Measurements from ENCODE around the gene SERTAD2. TPM values are rescaled to one million over a fixed set of nuclear protein-coding genes. Genes with fewer than 3 reads are reported as not detected.

SERTAD2 gene
- total and polyA plus RNA-seq, 2 experiments from 2014 or later = 6.2 to 6.4 TPM

DNA sequence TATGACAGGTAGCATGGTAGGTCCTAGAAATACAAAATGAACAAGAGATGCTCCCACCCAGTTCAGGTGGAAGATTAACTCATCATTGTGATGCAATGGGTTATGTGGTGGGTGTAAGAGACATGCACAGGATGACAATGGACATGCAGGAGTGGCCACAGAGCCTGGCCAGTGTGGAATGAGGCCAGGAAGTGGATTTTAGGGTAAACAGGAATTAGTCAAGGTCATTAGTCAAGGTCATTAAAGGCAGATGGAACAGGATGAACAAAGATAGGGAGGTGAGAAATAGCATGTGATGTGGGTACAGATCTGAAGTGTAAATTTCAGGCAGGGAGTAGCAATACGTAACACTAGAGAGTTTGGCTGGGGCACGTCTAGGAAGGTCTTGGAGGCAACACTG lies 15.6 kb upstream of the SERTAD2 start:
- H3K4me1 Mint-ChIP-seq = peaks cover 18% of the 10 kb centered on the region
- no peak overlapping the region for H3K4me2 ChIP-seq
- DNase-seq (ENCODE audit: low spot score) (no peak), ATAC-seq (no peak)
- H3K9me2 ChIP-seq (ENCODE audit: insufficient read depth) = peaks cover 4% of the 10 kb centered on the region; the same call in 1 of the 2 replicates
- no peak overlapping the region for H3K27ac Mint-ChIP-seq
- peaks cover 12% of the 10 kb centered on the region; the same call in 1 of the 2 replicates for H3K27me3 ChIP-seq (ENCODE audit: insufficient read depth)
- H3F3A ChIP-seq (replicated peaks; ENCODE audit: low read depth) = no peaks in the 10 kb centered on the region
- H3K4me3 Mint-ChIP-seq = no peak overlapping the region
- H3K9me3 Mint-ChIP-seq = no peaks in the 10 kb centered on the region
- H3K27ac ChIP-seq (ENCODE audit: low read depth) = no peak overlapping the region
- no peak overlapping the region for H3K4me3 ChIP-seq
- no peaks in the 10 kb centered on the region for H3K36me3 ChIP-seq (ENCODE audit: insufficient read depth)
- H3K36me3 Mint-ChIP-seq (ENCODE audit: low read depth) = no peaks in the 10 kb centered on the region
- TF ChIP-seq CREB1 (CRISPR knock-in tag; IDR thresholded peaks at IDR 0.05; ENCODE audit: low read depth) (no peak), NANOG (IDR thresholded peaks at IDR 0.05; ENCODE audit: borderline replicate concordance) (no peak)
- TF ChIP-seq, protein P1, sequence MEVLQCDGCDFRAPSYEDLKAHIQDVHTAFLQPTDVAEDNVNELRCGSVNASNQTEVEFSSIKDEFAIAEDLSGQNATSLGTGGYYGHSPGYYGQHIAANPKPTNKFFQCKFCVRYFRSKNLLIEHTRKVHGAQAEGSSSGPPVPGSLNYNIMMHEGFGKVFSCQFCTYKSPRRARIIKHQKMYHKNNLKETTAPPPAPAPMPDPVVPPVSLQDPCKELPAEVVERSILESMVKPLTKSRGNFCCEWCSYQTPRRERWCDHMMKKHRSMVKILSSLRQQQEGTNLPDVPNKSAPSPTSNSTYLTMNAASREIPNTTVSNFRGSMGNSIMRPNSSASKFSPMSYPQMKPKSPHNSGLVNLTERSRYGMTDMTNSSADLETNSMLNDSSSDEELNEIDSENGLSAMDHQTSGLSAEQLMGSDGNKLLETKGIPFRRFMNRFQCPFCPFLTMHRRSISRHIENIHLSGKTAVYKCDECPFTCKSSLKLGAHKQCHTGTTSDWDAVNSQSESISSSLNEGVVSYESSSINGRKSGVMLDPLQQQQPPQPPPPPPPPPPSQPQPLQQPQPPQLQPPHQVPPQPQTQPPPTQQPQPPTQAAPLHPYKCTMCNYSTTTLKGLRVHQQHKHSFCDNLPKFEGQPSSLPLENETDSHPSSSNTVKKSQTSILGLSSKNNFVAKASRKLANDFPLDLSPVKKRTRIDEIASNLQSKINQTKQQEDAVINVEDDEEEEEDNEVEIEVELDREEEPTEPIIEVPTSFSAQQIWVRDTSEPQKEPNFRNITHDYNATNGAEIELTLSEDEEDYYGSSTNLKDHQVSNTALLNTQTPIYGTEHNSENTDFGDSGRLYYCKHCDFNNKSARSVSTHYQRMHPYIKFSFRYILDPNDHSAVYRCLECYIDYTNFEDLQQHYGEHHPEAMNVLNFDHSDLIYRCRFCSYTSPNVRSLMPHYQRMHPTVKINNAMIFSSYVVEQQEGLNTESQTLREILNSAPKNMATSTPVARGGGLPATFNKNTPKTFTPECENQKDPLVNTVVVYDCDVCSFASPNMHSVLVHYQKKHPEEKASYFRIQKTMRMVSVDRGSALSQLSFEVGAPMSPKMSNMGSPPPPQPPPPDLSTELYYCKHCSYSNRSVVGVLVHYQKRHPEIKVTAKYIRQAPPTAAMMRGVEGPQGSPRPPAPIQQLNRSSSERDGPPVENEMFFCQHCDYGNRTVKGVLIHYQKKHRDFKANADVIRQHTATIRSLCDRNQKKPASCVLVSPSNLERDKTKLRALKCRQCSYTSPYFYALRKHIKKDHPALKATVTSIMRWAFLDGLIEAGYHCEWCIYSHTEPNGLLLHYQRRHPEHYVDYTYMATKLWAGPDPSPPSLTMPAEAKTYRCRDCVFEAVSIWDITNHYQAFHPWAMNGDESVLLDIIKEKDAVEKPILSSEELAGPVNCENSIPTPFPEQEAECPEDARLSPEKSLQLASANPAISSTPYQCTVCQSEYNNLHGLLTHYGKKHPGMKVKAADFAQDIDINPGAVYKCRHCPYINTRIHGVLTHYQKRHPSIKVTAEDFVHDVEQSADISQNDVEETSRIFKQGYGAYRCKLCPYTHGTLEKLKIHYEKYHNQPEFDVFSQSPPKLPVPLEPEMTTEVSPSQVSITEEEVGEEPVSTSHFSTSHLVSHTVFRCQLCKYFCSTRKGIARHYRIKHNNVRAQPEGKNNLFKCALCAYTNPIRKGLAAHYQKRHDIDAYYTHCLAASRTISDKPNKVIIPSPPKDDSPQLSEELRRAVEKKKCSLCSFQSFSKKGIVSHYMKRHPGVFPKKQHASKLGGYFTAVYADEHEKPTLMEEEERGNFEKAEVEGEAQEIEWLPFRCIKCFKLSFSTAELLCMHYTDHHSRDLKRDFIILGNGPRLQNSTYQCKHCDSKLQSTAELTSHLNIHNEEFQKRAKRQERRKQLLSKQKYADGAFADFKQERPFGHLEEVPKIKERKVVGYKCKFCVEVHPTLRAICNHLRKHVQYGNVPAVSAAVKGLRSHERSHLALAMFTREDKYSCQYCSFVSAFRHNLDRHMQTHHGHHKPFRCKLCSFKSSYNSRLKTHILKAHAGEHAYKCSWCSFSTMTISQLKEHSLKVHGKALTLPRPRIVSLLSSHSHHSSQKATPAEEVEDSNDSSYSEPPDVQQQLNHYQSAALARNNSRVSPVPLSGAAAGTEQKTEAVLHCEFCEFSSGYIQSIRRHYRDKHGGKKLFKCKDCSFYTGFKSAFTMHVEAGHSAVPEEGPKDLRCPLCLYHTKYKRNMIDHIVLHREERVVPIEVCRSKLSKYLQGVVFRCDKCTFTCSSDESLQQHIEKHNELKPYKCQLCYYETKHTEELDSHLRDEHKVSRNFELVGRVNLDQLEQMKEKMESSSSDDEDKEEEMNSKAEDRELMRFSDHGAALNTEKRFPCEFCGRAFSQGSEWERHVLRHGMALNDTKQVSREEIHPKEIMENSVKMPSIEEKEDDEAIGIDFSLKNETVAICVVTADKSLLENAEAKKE (CRISPR knock-in tag; IDR thresholded peaks at IDR 0.05) = no peak
- H3K79me2 ChIP-seq (replicated peaks; ENCODE audit: insufficient read depth) = no peaks in the 10 kb centered on the region
- H2AFZ ChIP-seq = no peak overlapping the region
- H4K20me1 ChIP-seq (replicated peaks; ENCODE audit: insufficient read depth) = no peaks in the 10 kb centered on the region
- peaks cover 22% of the 10 kb centered on the region for H3K4me1 ChIP-seq (ENCODE audit: insufficient read depth)
- H3K27me3 Mint-ChIP-seq (ENCODE audit: insufficient read depth, low read depth, poor library complexity) = peaks cover 2% of the 10 kb centered on the region

DNA sequence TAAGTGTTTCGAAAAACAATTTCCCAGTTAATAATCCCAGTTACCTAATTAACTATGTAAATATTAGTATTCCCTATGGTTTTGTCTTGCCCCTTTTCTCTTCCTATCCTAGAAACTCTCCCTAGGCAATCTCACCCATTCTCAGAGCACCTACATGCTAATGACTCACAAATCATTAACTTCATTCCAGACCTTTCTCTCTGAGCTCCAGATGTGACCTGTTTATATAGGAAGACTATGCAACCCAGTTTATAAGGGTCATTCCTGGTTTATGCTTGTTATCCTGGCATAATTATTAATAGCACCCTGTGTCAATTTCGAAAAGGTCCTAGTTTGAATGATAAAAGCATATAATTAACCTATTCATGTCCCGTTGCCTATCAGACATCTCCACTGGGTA lies 14.8 kb upstream of the SERTAD2 start:
- H3K9me3 Mint-ChIP-seq = no peaks in the 10 kb centered on the region
- Histone ChIP-seq H3F3A (replicated peaks; ENCODE audit: low read depth) (no peaks in the 10 kb centered on the region), H3K4me1 (ENCODE audit: insufficient read depth) (peaks cover 22% of the 10 kb centered on the region), H4K20me1 (replicated peaks; ENCODE audit: insufficient read depth) (no peaks in the 10 kb centered on the region), H3K79me2 (replicated peaks; ENCODE audit: insufficient read depth) (no peaks in the 10 kb centered on the region), H3K4me2 (no peak overlapping the region), H3K9me2 (ENCODE audit: insufficient read depth) (peaks cover 4% of the 10 kb centered on the region; the same call in 1 of the 2 replicates), H3K27ac (ENCODE audit: low read depth) (no peak overlapping the region), H3K27me3 (ENCODE audit: insufficient read depth) (peaks cover 12% of the 10 kb centered on the region; the same call in 1 of the 2 replicates), H2AFZ (no peak overlapping the region), H3K36me3 (ENCODE audit: insufficient read depth) (no peaks in the 10 kb centered on the region), H3K4me3 (no peak overlapping the region)
- H3K4me1 Mint-ChIP-seq = peaks cover 18% of the 10 kb centered on the region
- peaks cover 2% of the 10 kb centered on the region for H3K27me3 Mint-ChIP-seq (ENCODE audit: insufficient read depth, low read depth, poor library complexity)
- H3K4me3 Mint-ChIP-seq = no peak overlapping the region
- DNase-seq (ENCODE audit: low spot score) (no peak), ATAC-seq (no peak)
- H3K27ac Mint-ChIP-seq = no peak overlapping the region
- TF ChIP-seq CREB1 (CRISPR knock-in tag; IDR thresholded peaks at IDR 0.05; ENCODE audit: low read depth) (no peak), ZNF331 (CRISPR knock-in tag; IDR thresholded peaks at IDR 0.05; ENCODE audit: low read depth) (no peak), JUNB (IDR thresholded peaks at IDR 0.05; ENCODE audit: unreplicated experiment) (no peak), STAT1 (IDR thresholded peaks at IDR 0.05; ENCODE audit: unreplicated experiment) (no peak), ETS1 (IDR thresholded peaks at IDR 0.05) (no peak), EZH2 (IDR thresholded peaks at IDR 0.05; ENCODE audit: low read depth, unreplicated experiment) (no peak)
- no peaks in the 10 kb centered on the region for H3K36me3 Mint-ChIP-seq (ENCODE audit: low read depth)

All from GM23338 (cell line).